Mucosa of descending colon (tissue), 3 donors: Measurements from ENCODE around the gene MBNL2. TPM values are rescaled to one million over a fixed set of nuclear protein-coding genes. Genes with fewer than 3 reads are reported as not detected.
A peak's percentile ranks its signal among the peaks of the same experiment; 100 is the strongest.

Experiments
- ATAC-seq: fragments of 200-7000 bp; cut with Tn5 transposase; one replicate; pipeline ENCODE4 v1.9.1; 2020; ENCODE audit warnings: mild to moderate bottlenecking, moderate library complexity
- DNase-seq, 3 donors: peaks; one replicate each; pipeline ENCODE4 v3.0.0-alpha.2; 2020
- H3K36me3 ChIP-seq: fragments of 200-600 bp; one replicate; pipeline ENCODE4 v1.8.0; 2021; ENCODE audit warnings: low read depth, mild to moderate bottlenecking
- H3K4me1 ChIP-seq: fragments of 200-600 bp; one replicate; pipeline ENCODE4 v1.8.0; 2021; ENCODE audit warnings: low read depth, mild to moderate bottlenecking
- H3K4me3 ChIP-seq: fragments of 200-600 bp; one replicate; pipeline ENCODE4 v1.8.0; 2021; ENCODE audit warnings: mild to moderate bottlenecking
- H3K9me3 ChIP-seq: fragments of 200-600 bp; one replicate; pipeline ENCODE4 v1.8.0; 2021; ENCODE audit warnings: mild to moderate bottlenecking
- intact Hi-C, 2 donors: fragments of 100-400 bp; cut with DNase I in 1 of 2; cut with micrococcal nuclease in 1 of 2; formaldehyde crosslinking; loops; one replicate each; pipeline versions ENCODE4 v1.11.0 to v1.11.1; 2022; cut with DNase I, micrococcal nuclease
- total RNA-seq, 3 donors: library from RNA; stranded (reverse); fragmentation: NEBNext Ultra II Directional in 2 of 3; extraction: Animal tissue kit (Norgen Biotek cat#: 25700) in 2 of 3; gene quantifications; one replicate each; pipeline versions ENCODE4 v1.2.1 to v1.2.4, GENCODE V29; 2021 to 2023
- TF ChIP-seq, protein P1 (sequence below): fragments of 200-600 bp; IDR thresholded peaks from one replicate; pipeline ENCODE4 v1.8.0; 2022; ENCODE audit warnings: antibody characterized with exemption, mild to moderate bottlenecking
- donor health status: DM: no; HTN: no; CAD: no; lungs with moderate emphysema.
- donor health status: DM: no; HTN: no; CAD: no.
- donor health status: DM: no; HTN: yes; CAD: no.

MBNL2 gene
- total RNA-seq, 3 donors from 2014 or later: 41.0 to 75.1 (median 47.2) TPM

DNA sequence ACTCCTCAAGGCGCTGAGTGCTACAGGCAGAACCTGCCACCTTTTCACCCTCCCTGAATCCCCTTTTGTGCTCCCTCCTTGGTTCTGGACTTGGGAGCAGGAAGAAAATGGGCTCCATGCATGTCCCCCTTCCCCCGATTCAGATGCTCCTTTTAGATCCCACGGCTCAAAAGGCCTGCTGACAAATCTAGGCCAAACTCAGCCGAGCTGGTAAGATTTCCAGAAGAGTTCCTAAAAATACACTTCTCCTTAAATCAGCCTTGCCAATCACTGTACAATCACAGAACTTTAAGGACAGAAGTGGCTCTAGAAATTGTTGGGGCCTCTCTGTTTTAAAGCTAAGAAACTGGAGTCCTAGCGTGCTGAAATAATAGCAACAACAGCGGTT is 37.3 kb downstream of the MBNL2 start:
- intact Hi-C loops: no loop called here
- no peaks in the 10 kb centered on the region for H3K36me3 ChIP-seq
- no peak overlapping the region for H3K4me3 ChIP-seq
- H3K9me3 ChIP-seq: no peaks in the 10 kb centered on the region
- TF ChIP-seq, protein P1, sequence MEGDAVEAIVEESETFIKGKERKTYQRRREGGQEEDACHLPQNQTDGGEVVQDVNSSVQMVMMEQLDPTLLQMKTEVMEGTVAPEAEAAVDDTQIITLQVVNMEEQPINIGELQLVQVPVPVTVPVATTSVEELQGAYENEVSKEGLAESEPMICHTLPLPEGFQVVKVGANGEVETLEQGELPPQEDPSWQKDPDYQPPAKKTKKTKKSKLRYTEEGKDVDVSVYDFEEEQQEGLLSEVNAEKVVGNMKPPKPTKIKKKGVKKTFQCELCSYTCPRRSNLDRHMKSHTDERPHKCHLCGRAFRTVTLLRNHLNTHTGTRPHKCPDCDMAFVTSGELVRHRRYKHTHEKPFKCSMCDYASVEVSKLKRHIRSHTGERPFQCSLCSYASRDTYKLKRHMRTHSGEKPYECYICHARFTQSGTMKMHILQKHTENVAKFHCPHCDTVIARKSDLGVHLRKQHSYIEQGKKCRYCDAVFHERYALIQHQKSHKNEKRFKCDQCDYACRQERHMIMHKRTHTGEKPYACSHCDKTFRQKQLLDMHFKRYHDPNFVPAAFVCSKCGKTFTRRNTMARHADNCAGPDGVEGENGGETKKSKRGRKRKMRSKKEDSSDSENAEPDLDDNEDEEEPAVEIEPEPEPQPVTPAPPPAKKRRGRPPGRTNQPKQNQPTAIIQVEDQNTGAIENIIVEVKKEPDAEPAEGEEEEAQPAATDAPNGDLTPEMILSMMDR: no peak
- H3K4me1 ChIP-seq: peaks cover 12% of the 10 kb centered on the region
- no peak for ATAC-seq
- no peak for DNase-seq

DNA sequence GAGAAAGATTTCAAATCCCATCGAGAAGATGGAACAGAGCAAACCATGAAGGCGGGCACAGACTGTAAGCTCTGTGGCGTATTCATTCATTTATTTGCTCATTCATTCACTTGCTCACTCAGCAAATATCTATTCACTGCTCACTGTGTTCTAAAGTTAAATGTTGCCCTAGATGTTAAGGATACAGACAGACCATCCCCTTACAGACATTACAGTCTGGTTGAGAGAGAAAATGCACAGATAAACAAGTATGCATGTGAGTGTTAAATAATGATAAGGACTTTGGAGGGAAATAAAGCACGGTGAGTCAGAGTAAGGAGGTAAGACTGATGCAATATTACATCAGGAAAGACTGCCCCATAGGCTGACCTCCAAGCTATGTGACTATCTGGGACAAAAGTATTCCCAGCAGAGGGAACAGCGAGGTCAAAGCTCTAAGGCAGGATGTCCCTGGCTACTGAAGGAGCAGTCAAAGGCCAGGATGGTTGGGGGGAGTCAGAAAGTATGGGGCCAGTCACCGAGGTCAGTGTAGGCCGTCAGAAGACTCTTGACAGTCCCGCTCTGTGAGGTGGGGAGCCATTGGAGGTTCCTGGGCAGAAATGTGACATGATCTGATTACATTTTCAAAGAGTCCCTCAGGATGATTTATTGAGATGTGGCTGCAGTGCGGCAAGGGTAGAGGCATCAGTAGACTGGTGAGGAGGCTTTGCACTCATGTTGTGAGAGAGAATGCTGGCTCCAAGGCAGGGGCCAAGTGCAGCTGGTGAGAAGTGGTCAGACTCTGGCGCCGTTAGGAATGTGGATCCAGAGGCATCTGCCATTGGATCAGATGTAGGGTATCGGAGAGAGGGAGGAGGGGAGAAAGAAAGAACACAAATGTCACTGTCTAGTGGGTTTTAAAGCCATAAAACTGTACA is 37.9 kb downstream of the MBNL2 start:
- intact Hi-C loops: no loop called here
- ATAC-seq: peak; percentile 83
- H3K4me1 ChIP-seq: peaks cover 12% of the 10 kb centered on the region
- H3K36me3 ChIP-seq: no peaks in the 10 kb centered on the region
- H3K4me3 ChIP-seq: no peak overlapping the region
- no peak for DNase-seq
- H3K9me3 ChIP-seq: no peaks in the 10 kb centered on the region
- TF ChIP-seq, protein P1: no peak

DNA sequence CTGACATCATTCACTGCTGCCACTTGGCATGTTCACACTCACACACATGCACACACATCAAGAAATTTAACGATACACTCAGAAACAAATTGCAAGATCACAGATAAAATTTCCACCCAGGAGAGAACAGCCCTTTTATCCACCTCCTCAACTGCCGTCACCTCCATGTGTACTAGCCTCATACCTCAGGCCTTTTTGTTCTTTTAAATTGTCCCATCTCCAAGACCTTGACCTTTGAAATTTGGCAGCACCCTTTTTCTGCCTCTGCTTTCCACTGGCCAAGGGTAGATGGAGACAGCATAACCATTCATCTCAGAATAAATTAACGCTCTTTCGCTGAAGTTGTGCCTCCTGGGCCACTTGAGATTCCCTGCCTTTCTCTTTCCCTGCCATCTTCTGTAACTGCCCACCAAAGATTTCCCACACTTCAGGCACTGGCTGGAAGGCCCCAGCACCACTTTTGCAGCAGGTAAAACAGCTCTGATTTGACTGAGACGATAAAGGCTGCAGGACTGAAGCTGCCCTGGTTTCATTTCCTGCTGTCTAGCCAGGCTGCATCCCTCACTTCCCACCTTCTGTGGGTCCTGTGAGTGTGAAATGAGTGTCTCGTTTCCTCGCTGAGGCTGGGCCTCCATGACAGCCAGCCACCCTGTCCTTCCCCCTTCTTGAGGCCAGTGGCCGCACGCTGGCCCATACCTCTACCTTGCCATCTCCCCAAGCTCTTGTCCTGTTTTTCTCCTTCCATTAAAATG is 39.3 kb downstream of the MBNL2 start:
- intact Hi-C loops: no loop called here
- Histone ChIP-seq H3K9me3 (no peaks in the 10 kb centered on the region), H3K4me1 (peaks cover 12% of the 10 kb centered on the region), H3K4me3 (no peak overlapping the region), H3K36me3 (no peaks in the 10 kb centered on the region)
- TF ChIP-seq, protein P1: no peak
- DNase-seq (no peak), ATAC-seq (no peak)

DNA sequence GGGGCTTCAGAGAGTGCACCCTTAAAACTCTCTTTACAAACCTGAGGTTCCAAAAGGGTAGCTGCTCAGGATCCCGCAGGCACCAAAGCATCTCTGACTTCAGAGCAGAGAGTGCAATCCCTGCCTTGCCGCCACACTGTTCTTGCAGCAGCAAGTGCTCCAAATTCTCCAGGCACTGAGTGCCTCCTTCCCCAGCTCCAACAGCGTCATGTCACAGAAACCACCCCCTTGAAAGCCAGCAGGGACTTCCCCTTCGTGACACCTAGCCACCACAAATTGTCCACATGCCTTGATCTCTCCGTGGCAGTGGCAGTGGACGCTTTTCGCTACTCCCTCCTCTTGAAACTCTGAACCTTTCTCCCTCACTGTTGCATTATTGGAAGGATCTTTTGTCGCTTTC is 39.9 kb downstream of the MBNL2 start:
- Histone ChIP-seq H3K4me1 (peaks cover 12% of the 10 kb centered on the region), H3K9me3 (no peaks in the 10 kb centered on the region), H3K4me3 (no peak overlapping the region), H3K36me3 (no peaks in the 10 kb centered on the region)
- TF ChIP-seq, protein P1: no peak
- intact Hi-C loops: no loop called here
- DNase-seq: no peak
- ATAC-seq: no peak

GRCh38 chr13:97263160-97263559 is 41.0 kb downstream of the MBNL2 start:
- DNase-seq (no peak), ATAC-seq (no peak)
- H3K36me3 ChIP-seq: no peaks in the 10 kb centered on the region
- no peak overlapping the region for H3K4me3 ChIP-seq
- TF ChIP-seq, protein P1: no peak
- intact Hi-C loops: no loop called here
- H3K9me3 ChIP-seq: no peaks in the 10 kb centered on the region
- peaks cover 5% of the 10 kb centered on the region for H3K4me1 ChIP-seq
